ENCODE results near the gene HOXB5.

Gene HOXB5

DNA sequence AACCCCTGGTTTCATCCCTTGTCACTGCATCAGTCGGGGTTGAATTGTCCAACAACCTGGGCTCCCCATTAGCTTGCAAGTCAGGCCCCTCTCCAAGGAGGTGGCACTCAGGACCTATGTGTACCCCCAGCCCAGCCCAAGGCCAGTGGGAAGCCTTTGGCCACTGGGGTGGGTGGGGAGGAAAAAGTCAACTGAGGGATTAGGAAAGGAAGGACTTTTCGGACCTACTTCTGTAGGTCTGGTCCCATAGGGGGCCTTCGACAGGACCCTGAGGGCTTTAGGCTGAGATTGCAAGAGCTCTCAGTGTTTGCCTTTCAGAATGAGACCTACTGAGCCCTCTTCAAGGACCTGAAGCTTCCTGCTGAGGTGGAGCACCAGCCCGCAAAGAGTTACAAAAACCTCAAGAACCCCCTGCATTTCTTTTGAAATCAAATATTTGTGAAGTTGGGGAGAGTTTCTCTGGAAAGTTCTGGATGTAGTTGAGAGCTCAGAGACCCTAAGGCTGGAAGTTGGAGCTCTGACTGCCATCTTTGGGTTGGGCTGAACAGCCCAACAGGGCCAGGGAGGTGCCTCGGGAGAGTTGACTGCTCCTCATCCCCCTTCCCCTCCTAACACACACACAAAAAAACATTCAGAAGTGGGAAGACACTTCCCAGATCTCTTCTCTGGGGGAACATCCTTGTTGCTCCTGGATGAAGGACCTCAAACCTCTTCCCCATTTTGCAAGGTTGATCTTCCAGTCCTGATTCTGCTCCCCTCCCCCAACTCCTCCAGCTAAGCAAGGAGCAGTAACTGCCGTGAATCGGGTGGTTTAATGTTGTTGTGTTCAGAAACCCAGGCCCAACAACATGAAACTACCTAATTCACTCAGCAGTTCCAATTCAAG, 38.4 kb upstream of the HOXB5 start:
- TF ChIP-seq, protein P1, sequence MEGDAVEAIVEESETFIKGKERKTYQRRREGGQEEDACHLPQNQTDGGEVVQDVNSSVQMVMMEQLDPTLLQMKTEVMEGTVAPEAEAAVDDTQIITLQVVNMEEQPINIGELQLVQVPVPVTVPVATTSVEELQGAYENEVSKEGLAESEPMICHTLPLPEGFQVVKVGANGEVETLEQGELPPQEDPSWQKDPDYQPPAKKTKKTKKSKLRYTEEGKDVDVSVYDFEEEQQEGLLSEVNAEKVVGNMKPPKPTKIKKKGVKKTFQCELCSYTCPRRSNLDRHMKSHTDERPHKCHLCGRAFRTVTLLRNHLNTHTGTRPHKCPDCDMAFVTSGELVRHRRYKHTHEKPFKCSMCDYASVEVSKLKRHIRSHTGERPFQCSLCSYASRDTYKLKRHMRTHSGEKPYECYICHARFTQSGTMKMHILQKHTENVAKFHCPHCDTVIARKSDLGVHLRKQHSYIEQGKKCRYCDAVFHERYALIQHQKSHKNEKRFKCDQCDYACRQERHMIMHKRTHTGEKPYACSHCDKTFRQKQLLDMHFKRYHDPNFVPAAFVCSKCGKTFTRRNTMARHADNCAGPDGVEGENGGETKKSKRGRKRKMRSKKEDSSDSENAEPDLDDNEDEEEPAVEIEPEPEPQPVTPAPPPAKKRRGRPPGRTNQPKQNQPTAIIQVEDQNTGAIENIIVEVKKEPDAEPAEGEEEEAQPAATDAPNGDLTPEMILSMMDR (IDR thresholded peaks at IDR 0.05; ENCODE audit: insufficient read depth, missing control alignments): no peak
- DNase-seq (ENCODE audit: insufficient read length, low spot score) (no peak), FAIRE-seq (no peak)

DNA sequence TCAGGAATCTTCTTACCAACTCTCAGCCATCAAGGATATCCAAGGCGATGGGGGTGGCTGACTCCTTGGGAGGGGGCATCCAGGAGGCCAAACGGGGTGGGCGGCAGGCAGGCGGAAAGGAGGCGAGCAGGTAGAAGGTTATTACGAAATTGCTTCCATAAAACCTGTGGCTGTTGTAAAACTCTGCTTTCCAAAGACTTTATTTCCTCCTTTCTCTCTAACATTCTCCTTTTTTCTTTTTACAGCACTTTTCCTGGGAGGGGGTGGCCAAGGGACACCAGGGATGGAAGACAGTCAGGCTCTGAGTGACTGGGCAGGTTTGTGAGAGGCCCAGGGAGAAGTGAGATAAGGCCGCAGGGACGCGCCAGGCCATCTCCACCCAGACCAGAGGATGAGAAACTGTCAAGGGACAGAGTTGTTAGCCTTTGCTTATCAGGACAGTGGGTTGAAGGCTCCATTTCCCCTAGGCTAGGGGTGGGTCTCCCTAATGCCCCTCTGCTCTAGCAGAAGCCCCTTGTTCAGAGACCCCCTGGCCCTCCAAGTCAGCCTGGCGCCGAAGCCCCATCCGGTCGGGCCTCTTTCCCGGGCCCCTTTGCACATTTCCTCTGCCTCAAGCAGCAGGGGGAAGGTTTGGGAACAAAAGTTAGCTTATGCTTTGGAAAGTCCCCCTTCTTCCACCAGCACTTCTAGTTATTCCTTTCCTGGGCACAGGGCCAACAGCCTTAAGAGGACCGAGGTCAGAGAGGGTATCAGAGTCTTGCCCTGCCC, 37.5 kb upstream of the HOXB5 start:
- DNase-seq (ENCODE audit: insufficient read length, low spot score) (no peak), FAIRE-seq (no peak)
- TF ChIP-seq, protein P1 (IDR thresholded peaks at IDR 0.05; ENCODE audit: insufficient read depth, missing control alignments): no peak

- FAIRE-seq: no peak
- TF ChIP-seq, protein P1 (IDR thresholded peaks at IDR 0.05; ENCODE audit: insufficient read depth, missing control alignments): no peak
- DNase-seq (ENCODE audit: insufficient read length, low spot score): no peak
These were observed 36.7 kb upstream of the HOXB5 start for GRCh38 chr17:48630009-48630924.

DNA sequence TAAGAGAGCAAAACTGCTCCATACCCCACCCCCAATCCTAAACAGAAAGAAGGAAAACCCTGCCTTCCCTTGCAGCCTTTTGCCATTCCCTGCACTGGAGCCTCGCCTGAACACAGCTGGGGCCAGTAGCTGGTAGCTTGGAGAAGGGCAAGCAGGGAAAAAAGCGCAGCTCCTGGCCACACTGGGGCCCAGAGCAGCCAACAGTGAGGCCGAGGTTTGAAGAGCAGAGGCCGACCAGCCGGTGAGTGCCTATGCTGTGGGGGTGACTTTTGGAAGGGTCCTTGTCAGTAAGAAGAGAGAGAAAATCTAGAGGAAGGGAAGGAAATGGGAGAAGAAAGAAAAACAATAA, 35.8 kb upstream of the HOXB5 start:
- DNase-seq (ENCODE audit: insufficient read length, low spot score) (no peak), FAIRE-seq (no peak)

DNA sequence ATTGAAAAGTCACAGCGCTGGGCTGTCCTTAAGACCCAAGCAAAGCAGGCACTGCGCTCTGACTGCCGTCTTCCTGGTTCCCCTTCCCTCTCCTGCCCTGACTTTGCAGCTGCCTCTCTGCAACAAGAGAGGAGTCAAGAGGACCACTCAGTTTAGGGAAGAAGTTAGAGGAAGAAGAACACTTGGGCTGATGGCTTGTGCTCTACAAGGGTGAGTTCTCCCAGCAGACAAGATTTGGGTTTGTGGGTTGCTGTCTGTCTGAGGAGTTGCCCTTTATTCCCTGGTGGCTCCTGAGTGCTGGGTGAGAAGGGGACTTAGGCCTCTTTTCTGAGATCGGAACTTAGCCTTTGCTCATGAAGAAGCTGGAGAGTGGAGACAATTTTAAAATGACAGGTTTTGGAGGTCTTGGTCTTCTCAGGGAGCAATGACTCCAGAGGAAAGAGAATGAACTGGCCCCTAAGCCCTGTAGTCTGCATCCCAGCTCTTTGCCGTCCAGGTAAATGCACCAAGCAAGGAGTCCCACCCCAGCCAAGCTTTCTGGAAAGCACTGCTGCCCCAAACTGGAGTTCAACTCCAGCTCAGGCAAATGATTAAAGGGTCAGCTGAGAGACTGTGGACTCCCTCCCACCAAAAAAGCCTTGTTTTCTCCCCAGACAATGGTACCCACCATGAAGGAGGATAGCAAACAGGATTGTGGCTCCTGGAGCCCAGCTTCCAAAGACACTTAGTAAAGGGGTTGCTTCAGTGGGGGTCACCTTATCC, 35.3 kb upstream of the HOXB5 start:
- DNase-seq (ENCODE audit: insufficient read length, low spot score) (no peak), FAIRE-seq (no peak)
- TF ChIP-seq, protein P1 (IDR thresholded peaks at IDR 0.05; ENCODE audit: insufficient read depth, missing control alignments): no peak

More for the DNA sequence above, 35.8 kb upstream of the HOXB5 start:
- TF ChIP-seq, protein P1 (IDR thresholded peaks at IDR 0.05; ENCODE audit: insufficient read depth, missing control alignments): no peak
